ENCODE results near the gene DOCK2.

- TF ChIP-seq CTCF (IDR thresholded peaks at IDR 0.05; ENCODE audit: low read depth, low read length, poor library complexity, severe bottlenecking) (no peak), EZH2phosphoT487 (IDR thresholded peaks at IDR 0.05; ENCODE audit: borderline replicate concordance, low read length) (no peak)
Measured at GRCh38 chr5:169742771-169743296, 105.8 kb downstream of the DOCK2 start.

Data from DOHH2 (cell line).